Liver (tissue), 3 donors: ENCODE measurements around the gene SMARCD2.

Experiments used
- GABPA ChIP-seq, 2 donors: IDR thresholded peaks in 1 of 2; conservative IDR thresholded peaks in 1 of 2; 2 replicates each; pipeline ENCODE4 v1.6.1; 2016; ENCODE audit warnings: antibody characterized with exemption in 2 of 2, mild to moderate bottlenecking in 1 of 2, moderate library complexity in 1 of 2
- TAF1 ChIP-seq: conservative IDR thresholded peaks from 2 replicates; pipeline ENCODE4 v1.6.1; 2016; ENCODE audit warnings: antibody characterized with exemption, mild to moderate bottlenecking
- TF ChIP-seq, protein P1 (sequence below): IDR thresholded peaks from 2 replicates; pipeline ENCODE4 v1.6.1; 2016; ENCODE audit warnings: antibody characterized with exemption
- TF ChIP-seq, protein P2 (sequence below): fragments of 150-350 bp; IDR thresholded peaks from 2 replicates; pipeline ENCODE4 v1.5.1; 2017; ENCODE audit warnings: improper control_type of control experiment, low read depth, low read length; ENCODE audit not compliant: missing input control
- donor health status: healthy.
- donor health status: healthy.

DNA sequence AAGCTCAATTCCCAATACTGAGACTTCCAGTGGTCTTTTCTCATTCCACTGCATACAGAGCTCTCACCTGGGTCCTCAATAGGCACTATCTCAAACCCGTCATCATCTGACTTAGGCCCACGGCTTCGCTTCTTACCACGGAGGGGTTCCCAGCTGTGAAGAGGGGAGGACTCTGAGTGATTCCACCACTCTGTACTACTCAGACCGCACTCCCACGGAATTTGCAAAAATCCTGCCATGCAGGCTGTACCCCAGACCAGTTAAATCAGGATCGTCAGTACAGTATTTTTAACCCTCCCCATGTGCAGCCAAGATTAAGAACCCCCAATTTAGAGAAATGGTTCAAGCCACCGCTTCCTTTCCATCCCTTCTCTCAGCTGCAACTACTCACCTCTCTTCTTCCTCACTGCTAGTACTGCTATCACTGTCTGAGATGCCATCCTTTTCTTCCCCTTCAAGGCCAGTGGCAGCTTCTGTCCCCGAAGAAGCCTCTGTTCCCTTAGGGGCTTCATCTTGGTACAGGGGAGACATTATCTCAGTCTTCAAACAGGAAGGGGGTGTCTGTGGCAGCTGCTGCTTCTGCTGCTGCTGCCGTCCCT lies 21.4 kb downstream of the SMARCD2 start:
- TF ChIP-seq TAF1 (no peak), GABPA (IDR thresholded peaks at IDR 0.05 in 1 of 2, conservative IDR thresholded peaks at IDR 0.05 in 1 of 2) (no peak)
- TF ChIP-seq, protein P1, sequence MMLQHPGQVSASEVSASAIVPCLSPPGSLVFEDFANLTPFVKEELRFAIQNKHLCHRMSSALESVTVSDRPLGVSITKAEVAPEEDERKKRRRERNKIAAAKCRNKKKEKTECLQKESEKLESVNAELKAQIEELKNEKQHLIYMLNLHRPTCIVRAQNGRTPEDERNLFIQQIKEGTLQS = no peak
- TF ChIP-seq, protein P2, sequence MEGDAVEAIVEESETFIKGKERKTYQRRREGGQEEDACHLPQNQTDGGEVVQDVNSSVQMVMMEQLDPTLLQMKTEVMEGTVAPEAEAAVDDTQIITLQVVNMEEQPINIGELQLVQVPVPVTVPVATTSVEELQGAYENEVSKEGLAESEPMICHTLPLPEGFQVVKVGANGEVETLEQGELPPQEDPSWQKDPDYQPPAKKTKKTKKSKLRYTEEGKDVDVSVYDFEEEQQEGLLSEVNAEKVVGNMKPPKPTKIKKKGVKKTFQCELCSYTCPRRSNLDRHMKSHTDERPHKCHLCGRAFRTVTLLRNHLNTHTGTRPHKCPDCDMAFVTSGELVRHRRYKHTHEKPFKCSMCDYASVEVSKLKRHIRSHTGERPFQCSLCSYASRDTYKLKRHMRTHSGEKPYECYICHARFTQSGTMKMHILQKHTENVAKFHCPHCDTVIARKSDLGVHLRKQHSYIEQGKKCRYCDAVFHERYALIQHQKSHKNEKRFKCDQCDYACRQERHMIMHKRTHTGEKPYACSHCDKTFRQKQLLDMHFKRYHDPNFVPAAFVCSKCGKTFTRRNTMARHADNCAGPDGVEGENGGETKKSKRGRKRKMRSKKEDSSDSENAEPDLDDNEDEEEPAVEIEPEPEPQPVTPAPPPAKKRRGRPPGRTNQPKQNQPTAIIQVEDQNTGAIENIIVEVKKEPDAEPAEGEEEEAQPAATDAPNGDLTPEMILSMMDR = no peak
